Measurements from ENCODE around the gene LDB2.

The LDB2 gene

DNA sequence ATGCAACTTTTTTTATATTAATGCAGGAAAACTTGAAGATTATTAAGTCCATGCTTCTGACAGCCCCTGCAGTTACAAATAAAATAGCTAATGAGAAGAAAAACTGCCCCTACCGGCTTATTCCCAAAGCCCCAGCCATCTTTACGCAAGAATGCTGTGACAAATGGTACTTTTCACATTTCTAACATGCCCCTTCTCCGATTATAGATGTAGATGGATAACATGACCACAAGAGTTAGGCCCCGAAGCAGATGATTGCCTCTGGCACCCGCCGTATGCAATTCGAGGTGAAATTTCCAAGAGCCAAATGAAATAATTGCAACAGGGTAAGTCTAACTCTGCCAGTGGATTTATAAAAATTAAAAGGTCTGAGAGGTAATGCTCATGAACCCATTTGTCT, 352.8 kb downstream of the LDB2 start:
- TF ChIP-seq YY1 (IDR thresholded peaks at IDR 0.05; ENCODE audit: low read depth) (no peak), CEBPB (IDR thresholded peaks at IDR 0.05) (no peak), EP300 (IDR thresholded peaks at IDR 0.05; ENCODE audit: borderline replicate concordance) (no peak), EGR1 (IDR thresholded peaks at IDR 0.05) (no peak), TAF1 (IDR thresholded peaks at IDR 0.05; ENCODE audit: low read depth) (no peak), NFIC (IDR thresholded peaks at IDR 0.05) (no peak), FOXM1 (IDR thresholded peaks at IDR 0.05; ENCODE audit: borderline replicate concordance, low read depth) (no peak)
- TF ChIP-seq, protein P1, sequence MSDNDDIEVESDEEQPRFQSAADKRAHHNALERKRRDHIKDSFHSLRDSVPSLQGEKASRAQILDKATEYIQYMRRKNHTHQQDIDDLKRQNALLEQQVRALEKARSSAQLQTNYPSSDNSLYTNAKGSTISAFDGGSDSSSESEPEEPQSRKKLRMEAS (IDR thresholded peaks at IDR 0.05), result no peak
- TF ChIP-seq, protein P2, sequence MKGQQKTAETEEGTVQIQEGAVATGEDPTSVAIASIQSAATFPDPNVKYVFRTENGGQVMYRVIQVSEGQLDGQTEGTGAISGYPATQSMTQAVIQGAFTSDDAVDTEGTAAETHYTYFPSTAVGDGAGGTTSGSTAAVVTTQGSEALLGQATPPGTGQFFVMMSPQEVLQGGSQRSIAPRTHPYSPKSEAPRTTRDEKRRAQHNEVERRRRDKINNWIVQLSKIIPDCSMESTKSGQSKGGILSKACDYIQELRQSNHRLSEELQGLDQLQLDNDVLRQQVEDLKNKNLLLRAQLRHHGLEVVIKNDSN (IDR thresholded peaks at IDR 0.05), result no peak

DNA sequence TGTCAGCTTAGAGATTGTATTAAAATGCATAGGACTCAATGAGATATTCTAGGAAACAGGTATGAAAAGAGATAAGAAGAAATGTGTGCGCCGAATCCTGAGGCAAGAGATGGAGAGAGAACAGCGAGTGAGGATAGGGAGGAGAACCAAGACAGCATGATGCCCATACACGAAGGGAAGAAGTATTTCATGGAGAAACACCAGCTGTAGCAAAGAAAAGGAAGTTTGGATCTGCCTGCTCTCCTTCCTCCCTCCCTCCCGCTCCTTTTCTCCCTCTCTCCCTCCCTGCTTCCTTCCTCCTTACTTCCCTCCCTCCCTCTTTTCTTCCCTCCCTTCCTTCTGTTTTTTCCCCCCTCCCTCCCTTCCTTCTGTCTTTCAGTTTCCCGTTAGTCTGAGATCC, 353.6 kb downstream of the LDB2 start:
- TF ChIP-seq, protein P3, sequence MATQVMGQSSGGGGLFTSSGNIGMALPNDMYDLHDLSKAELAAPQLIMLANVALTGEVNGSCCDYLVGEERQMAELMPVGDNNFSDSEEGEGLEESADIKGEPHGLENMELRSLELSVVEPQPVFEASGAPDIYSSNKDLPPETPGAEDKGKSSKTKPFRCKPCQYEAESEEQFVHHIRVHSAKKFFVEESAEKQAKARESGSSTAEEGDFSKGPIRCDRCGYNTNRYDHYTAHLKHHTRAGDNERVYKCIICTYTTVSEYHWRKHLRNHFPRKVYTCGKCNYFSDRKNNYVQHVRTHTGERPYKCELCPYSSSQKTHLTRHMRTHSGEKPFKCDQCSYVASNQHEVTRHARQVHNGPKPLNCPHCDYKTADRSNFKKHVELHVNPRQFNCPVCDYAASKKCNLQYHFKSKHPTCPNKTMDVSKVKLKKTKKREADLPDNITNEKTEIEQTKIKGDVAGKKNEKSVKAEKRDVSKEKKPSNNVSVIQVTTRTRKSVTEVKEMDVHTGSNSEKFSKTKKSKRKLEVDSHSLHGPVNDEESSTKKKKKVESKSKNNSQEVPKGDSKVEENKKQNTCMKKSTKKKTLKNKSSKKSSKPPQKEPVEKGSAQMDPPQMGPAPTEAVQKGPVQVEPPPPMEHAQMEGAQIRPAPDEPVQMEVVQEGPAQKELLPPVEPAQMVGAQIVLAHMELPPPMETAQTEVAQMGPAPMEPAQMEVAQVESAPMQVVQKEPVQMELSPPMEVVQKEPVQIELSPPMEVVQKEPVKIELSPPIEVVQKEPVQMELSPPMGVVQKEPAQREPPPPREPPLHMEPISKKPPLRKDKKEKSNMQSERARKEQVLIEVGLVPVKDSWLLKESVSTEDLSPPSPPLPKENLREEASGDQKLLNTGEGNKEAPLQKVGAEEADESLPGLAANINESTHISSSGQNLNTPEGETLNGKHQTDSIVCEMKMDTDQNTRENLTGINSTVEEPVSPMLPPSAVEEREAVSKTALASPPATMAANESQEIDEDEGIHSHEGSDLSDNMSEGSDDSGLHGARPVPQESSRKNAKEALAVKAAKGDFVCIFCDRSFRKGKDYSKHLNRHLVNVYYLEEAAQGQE (IDR thresholded peaks at IDR 0.05; ENCODE audit: low read depth), result no peak
- TF ChIP-seq ZBTB7A (IDR thresholded peaks at IDR 0.05; ENCODE audit: low read depth) (no peak), TAF1 (IDR thresholded peaks at IDR 0.05; ENCODE audit: low read depth) (no peak)

DNA sequence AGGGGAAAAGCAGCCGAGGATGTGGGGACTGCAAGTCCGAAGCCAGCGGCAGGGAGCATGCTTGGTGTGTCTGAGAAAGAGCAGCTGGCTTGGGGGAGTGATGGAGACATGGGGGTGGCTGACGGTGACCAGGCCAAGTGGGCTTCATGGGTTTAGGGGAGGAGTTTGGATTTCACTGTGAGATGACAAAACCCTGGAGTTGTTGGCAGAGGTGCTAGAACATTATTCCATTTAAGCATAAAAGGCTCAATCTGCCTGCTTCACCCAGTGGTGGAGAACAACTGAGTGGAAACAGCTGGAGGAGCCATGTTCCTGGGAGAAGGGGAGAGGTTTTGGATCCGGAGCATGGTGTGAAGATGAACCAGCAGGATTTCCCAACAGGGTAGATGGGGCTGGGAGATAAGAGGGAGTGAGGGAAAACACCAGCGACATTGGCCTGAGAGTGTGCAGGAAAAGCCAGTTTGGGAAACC, 354.2 kb downstream of the LDB2 start:
- no peak for TF ChIP-seq RAD21 (IDR thresholded peaks at IDR 0.05; ENCODE audit: low read depth)
- no peak for TF ChIP-seq CEBPB (IDR thresholded peaks at IDR 0.05)
- TF ChIP-seq, protein P3 (IDR thresholded peaks at IDR 0.05; ENCODE audit: low read depth), result no peak
- no peak for TF ChIP-seq TCF12 (IDR thresholded peaks at IDR 0.05; ENCODE audit: low read depth)
- no peak for TF ChIP-seq FOXM1 (IDR thresholded peaks at IDR 0.05; ENCODE audit: borderline replicate concordance, low read depth)
- no peak for TF ChIP-seq ZBTB7A (IDR thresholded peaks at IDR 0.05; ENCODE audit: low read depth)
- TF ChIP-seq, protein P1 (IDR thresholded peaks at IDR 0.05), result no peak
- TF ChIP-seq TAF1 (IDR thresholded peaks at IDR 0.05; ENCODE audit: low read depth), result no peak
- TF ChIP-seq, protein P2 (IDR thresholded peaks at IDR 0.05), result no peak
- no peak for TF ChIP-seq NFIC (IDR thresholded peaks at IDR 0.05)

DNA sequence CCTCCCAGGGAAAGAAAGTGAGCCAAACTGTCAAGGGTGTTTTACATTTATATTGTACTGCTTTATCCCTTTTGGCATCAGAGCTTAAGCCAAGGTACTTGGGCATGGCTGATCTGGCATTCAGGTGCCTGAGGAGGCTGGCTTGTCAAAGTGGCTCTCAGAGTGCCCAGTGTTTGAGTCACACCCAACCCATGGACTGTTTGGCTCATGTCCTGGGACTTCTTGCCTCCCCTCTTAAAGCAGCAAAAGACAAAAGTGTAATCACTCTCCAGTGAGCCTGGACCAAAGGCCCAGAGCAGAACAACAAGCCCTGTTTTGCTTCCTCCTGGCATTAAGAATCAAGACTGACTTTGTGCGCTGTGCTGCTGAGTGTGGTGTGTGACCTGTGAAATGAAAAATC, 360.5 kb downstream of the LDB2 start:
- TF ChIP-seq, protein P2 (IDR thresholded peaks at IDR 0.05), result no peak
- no peak for TF ChIP-seq YY1 (IDR thresholded peaks at IDR 0.05; ENCODE audit: low read depth)
- no peak for TF ChIP-seq CEBPB (IDR thresholded peaks at IDR 0.05)
- TF ChIP-seq NFIC (IDR thresholded peaks at IDR 0.05), result no peak
- no peak for TF ChIP-seq EP300 (IDR thresholded peaks at IDR 0.05; ENCODE audit: borderline replicate concordance)
- TF ChIP-seq TAF1 (IDR thresholded peaks at IDR 0.05; ENCODE audit: low read depth), result no peak
- no peak for TF ChIP-seq CREB1 (IDR thresholded peaks at IDR 0.05; ENCODE audit: low read depth)
- TF ChIP-seq EGR1 (IDR thresholded peaks at IDR 0.05), result no peak
- no peak for TF ChIP-seq RAD21 (IDR thresholded peaks at IDR 0.05; ENCODE audit: low read depth)
- TF ChIP-seq ZBTB7A (IDR thresholded peaks at IDR 0.05; ENCODE audit: low read depth), result no peak
- no peak for TF ChIP-seq FOXM1 (IDR thresholded peaks at IDR 0.05; ENCODE audit: borderline replicate concordance, low read depth)
- TF ChIP-seq, protein P1 (IDR thresholded peaks at IDR 0.05), result no peak
- no peak for TF ChIP-seq TCF12 (IDR thresholded peaks at IDR 0.05; ENCODE audit: low read depth)
- TF ChIP-seq TEAD4 (IDR thresholded peaks at IDR 0.05), result no peak
- TF ChIP-seq, protein P3 (IDR thresholded peaks at IDR 0.05; ENCODE audit: low read depth), result no peak
